Keratinocyte (primary cell): ENCODE results near the gene SIPA1L2. TPM values are rescaled to one million over a fixed set of nuclear protein-coding genes. Genes with fewer than 3 reads are reported as not detected.

Source experiments
- DNase-seq: peaks from one replicate; pipeline ENCODE4 v3.0.0-alpha.2; 2011; ENCODE audit warnings: low read depth, missing footprints, low spot score
- FAIRE-seq: peaks from 2 replicates; lab custom pipeline; 2011; peaks lifted over from hg19 to GRCh38; lab: Jason Lieb, UNC
- H2AFZ ChIP-seq: 2 replicates; pipeline ENCODE4 v1.6.0; 2012; ENCODE audit warnings: low read length, control low read depth, inconsistent platforms; ENCODE audit not compliant: control insufficient read depth
- H3K27ac ChIP-seq: 2 replicates; pipeline ENCODE4 v1.5.1; 2011; ENCODE audit warnings: low read length; ENCODE audit not compliant: control insufficient read depth, insufficient read depth
- H3K27me3 ChIP-seq: 3 replicates; pipeline ENCODE4 v1.6.0; 2011; ENCODE audit warnings: low read length; ENCODE audit not compliant: control insufficient read depth, insufficient read depth; ENCODE audit errors: extremely low read depth
- H3K36me3 ChIP-seq, 2 experiments: 2 replicates in 1 of 2; 3 replicates in 1 of 2; pipeline ENCODE4 v1.5.1; 2011; ENCODE audit warnings: low read length in 2 of 2, mild to moderate bottlenecking in 1 of 2; ENCODE audit not compliant: control insufficient read depth in 2 of 2, insufficient read depth in 2 of 2; ENCODE audit errors: extremely low read depth in 1 of 2
- H3K4me1 ChIP-seq: 3 replicates; pipeline ENCODE4 v1.5.1; 2011; ENCODE audit warnings: low read length; ENCODE audit not compliant: control insufficient read depth, insufficient read depth; ENCODE audit errors: extremely low read depth
- H3K4me2 ChIP-seq: 3 replicates; pipeline ENCODE4 v1.6.0; 2011; ENCODE audit warnings: low read depth, low read length; ENCODE audit not compliant: control insufficient read depth, insufficient read depth; ENCODE audit errors: extremely low read depth
- H3K4me3 ChIP-seq, 3 experiments: fragments of 200-600 bp in 1 of 3; sonication (generic) in 1 of 3; 2 replicates in 2 of 3; 3 replicates in 1 of 3; pipeline ENCODE4 v1.5.1; 2011 to 2016; ENCODE audit warnings: low read length in 3 of 3, mild to moderate bottlenecking in 3 of 3, control low read depth in 2 of 3, inconsistent platforms in 1 of 3, low read depth in 1 of 3, mixed read lengths in 1 of 3, mixed run types in 1 of 3, moderate library complexity in 1 of 3; ENCODE audit not compliant: control insufficient read depth in 2 of 3, insufficient read depth in 2 of 3; ENCODE audit errors: extremely low read depth in 1 of 3
- H3K79me2 ChIP-seq: 2 replicates; pipeline ENCODE4 v1.6.0; 2012; ENCODE audit warnings: low read length; ENCODE audit not compliant: control insufficient read depth, insufficient read depth
- H3K9ac ChIP-seq: 3 replicates; pipeline ENCODE4 v1.6.0; 2011; ENCODE audit warnings: low read length; ENCODE audit not compliant: control insufficient read depth, insufficient read depth; ENCODE audit errors: extremely low read depth
- H3K9me1 ChIP-seq: 3 replicates; pipeline ENCODE4 v1.6.0; 2011; ENCODE audit warnings: low read length; ENCODE audit not compliant: control insufficient read depth, insufficient read depth; ENCODE audit errors: extremely low read depth
- H3K9me3 ChIP-seq: 2 replicates; pipeline ENCODE4 v1.5.1; 2012; ENCODE audit warnings: low read depth, low read length; ENCODE audit not compliant: control insufficient read depth
- H4K20me1 ChIP-seq: 3 replicates; pipeline ENCODE4 v1.6.0; 2011; ENCODE audit warnings: low read length; ENCODE audit not compliant: control insufficient read depth, insufficient read depth; ENCODE audit errors: extremely low read depth
- CTCF ChIP-seq, 3 experiments: IDR thresholded peaks in 1 of 3; conservative IDR thresholded peaks in 1 of 3; optimal IDR thresholded peaks in 1 of 3; 2 replicates in 2 of 3; 3 replicates in 1 of 3; pipeline versions ENCODE3 to v1.5.1; 2011; ENCODE audit warnings: low read length in 3 of 3, mild to moderate bottlenecking in 3 of 3, moderate library complexity in 2 of 3, control low read depth in 1 of 3, inconsistent platforms in 1 of 3; ENCODE audit not compliant: insufficient read depth in 2 of 3; ENCODE audit errors: extremely low read depth in 1 of 3
- EZH2 ChIP-seq: IDR thresholded peaks from one replicate; pipeline ENCODE4 v1.6.1; 2012; ENCODE audit warnings: inconsistent platforms, mild to moderate bottlenecking, low read length, moderate library complexity
- dilution Hi-C: fragments of 300-500 bp; cut with MboI; formaldehyde crosslinking; loops from one replicate; pipeline ENCODE4 v1.7.0; 2020; ENCODE audit warnings: low sequenced_read_pairs; ENCODE audit not compliant: extremely low pct_ligation_motif_present
- polyA plus RNA-seq, 5 experiments: library from polyadenylated mRNA; depleted of rRNA in 3 of 5; stranded (reverse) in 3 of 5; stranded (forward) in 1 of 5; unstranded in 1 of 5; fragments of >200 nt; gene quantifications; 1 replicate in 1 of 5; 2 replicates in 3 of 5; 3 replicates in 1 of 5; pipeline versions ENCODE4 v1.2.1 to v1.2.3, GENCODE V29; 2011 to 2012; ENCODE audit warnings: missing spikeins in 2 of 5, low read depth in 1 of 5, low replicate concordance in 1 of 5

The SIPA1L2 gene
- polyA plus RNA-seq, 1 donor (not counting 4 experiments of a cell fraction or from before 2014, with no cell fraction given), result 2.1 TPM

GRCh38 chr1:232655028-232655745, 25.3 kb upstream of the SIPA1L2 start:
- Histone ChIP-seq H3K4me2 (no peak overlapping the region), H3K27ac (no peak overlapping the region), H3K9me1 (no peaks in the 10 kb centered on the region), H3K9me3 (no peaks in the 10 kb centered on the region), H3K36me3 (no peaks in the 10 kb centered on the region), H3K4me1 (no peaks in the 10 kb centered on the region), H2AFZ (no peak overlapping the region), H3K27me3 (peaks cover 4% of the 10 kb centered on the region), H4K20me1 (no peaks in the 10 kb centered on the region), H3K79me2 (no peaks in the 10 kb centered on the region), H3K9ac (no peak overlapping the region), H3K4me3 (no peak overlapping the region)
- dilution Hi-C loops, result no loop called here
- DNase-seq (no peak), FAIRE-seq (no peak)
- TF ChIP-seq EZH2, result no peak
- TF ChIP-seq CTCF (optimal IDR thresholded peaks at IDR 0.05 in 1 of 3, IDR thresholded peaks at IDR 0.05 in 1 of 3, conservative IDR thresholded peaks at IDR 0.05 in 1 of 3; ENCODE audit: extremely low read depth in 1 of 3, insufficient read depth in 2 of 3, low read length in 3 of 3), result no peak

- Histone ChIP-seq H4K20me1 (no peaks in the 10 kb centered on the region), H3K4me3 (no peak overlapping the region), H3K27me3 (peaks cover 4% of the 10 kb centered on the region), H3K79me2 (no peaks in the 10 kb centered on the region), H3K36me3 (no peaks in the 10 kb centered on the region), H3K4me1 (no peaks in the 10 kb centered on the region), H3K4me2 (no peak overlapping the region), H2AFZ (no peak overlapping the region), H3K27ac (no peak overlapping the region), H3K9ac (no peak overlapping the region), H3K9me3 (no peaks in the 10 kb centered on the region), H3K9me1 (no peaks in the 10 kb centered on the region)
- dilution Hi-C loops, result no loop called here
- no peak for FAIRE-seq
- TF ChIP-seq EZH2 (no peak), CTCF (optimal IDR thresholded peaks at IDR 0.05 in 1 of 3, IDR thresholded peaks at IDR 0.05 in 1 of 3, conservative IDR thresholded peaks at IDR 0.05 in 1 of 3; ENCODE audit: extremely low read depth in 1 of 3, insufficient read depth in 2 of 3, low read length in 3 of 3) (no peak)
- DNase-seq, result no peak
Measured at GRCh38 chr1:232653789-232654188, 23.9 kb upstream of the SIPA1L2 start.
